WTC11 (cell line): ENCODE results near the gene BANF2. TPM values are rescaled to one million over a fixed set of nuclear protein-coding genes. Genes with fewer than 3 reads are reported as not detected.

ENCODE experiments used
- ATAC-seq: fragments of 200-7000 bp; cut with Tn5 transposase; 2 replicates; pipeline ENCODE4 v1.10.0; 2021; ENCODE audit warnings: mild to moderate bottlenecking, moderate library complexity
- CTCF ChIA-PET: fragments of 300-600 bp; sonication (Branson Sonifier 250); formaldehyde crosslinking; loops from one replicate; lab custom pipeline; 2021; ENCODE audit warnings: antibody characterized with exemption; lab: Charles Lee
- POLR2A ChIA-PET: fragments of 350-600 bp; sonication (Branson Sonifier 250); formaldehyde crosslinking; loops from one replicate; lab custom pipeline; 2021; ENCODE audit warnings: antibody characterized with exemption; lab: Charles Lee
- DNase-seq: peaks from one replicate; pipeline ENCODE4 v3.0.0; 2021; ENCODE audit warnings: low spot score
- H3K27ac Mint-ChIP-seq: 2 replicates; pipeline ENCODE4 v1.8.0; 2021; ENCODE audit warnings: mixed read lengths
- H3K27me3 Mint-ChIP-seq: 2 replicates; pipeline ENCODE4 v1.8.0; 2021; ENCODE audit warnings: low read depth, mild to moderate bottlenecking, moderate library complexity, mixed read lengths
- H3K36me3 Mint-ChIP-seq: 2 replicates; pipeline ENCODE4 v1.8.0; 2021; ENCODE audit warnings: mixed read lengths
- H3K4me1 Mint-ChIP-seq: 2 replicates; pipeline ENCODE4 v1.8.0; 2022; ENCODE audit warnings: mixed read lengths
- H3K4me3 Mint-ChIP-seq: 2 replicates; pipeline ENCODE4 v1.8.0; 2021; ENCODE audit warnings: mild to moderate bottlenecking, moderate library complexity, mixed read lengths
- H3K9me3 Mint-ChIP-seq: 2 replicates; pipeline ENCODE4 v1.8.0; 2021; ENCODE audit warnings: mixed read lengths
- AR ChIP-seq: fragments of 250-450 bp; sonication (Bioruptor Pico); IDR thresholded peaks from 2 replicates; pipeline ENCODE4 v1.9.0; 2021; ENCODE audit warnings: mild to moderate bottlenecking
- CREM ChIP-seq: sonication (generic); formaldehyde crosslinking; IDR thresholded peaks from 2 replicates; pipeline ENCODE4 v1.8.1; 2022; ENCODE audit warnings: mild to moderate bottlenecking, missing genetic modification reagents, moderate library complexity
- FOXP1 ChIP-seq: sonication (generic); formaldehyde crosslinking; IDR thresholded peaks from 2 replicates; pipeline ENCODE4 v1.8.0; 2022; ENCODE audit warnings: missing genetic modification reagents, mild to moderate bottlenecking, moderate library complexity, borderline replicate concordance
- FOXP4 ChIP-seq: sonication (generic); formaldehyde crosslinking; IDR thresholded peaks from 2 replicates; pipeline ENCODE4 v1.8.0; 2022; ENCODE audit warnings: mild to moderate bottlenecking, missing genetic modification reagents
- GRHL2 ChIP-seq: fragments of 250-450 bp; sonication (Bioruptor Pico); IDR thresholded peaks from 2 replicates; pipeline ENCODE4 v1.8.0; 2022; ENCODE audit warnings: mild to moderate bottlenecking, moderate library complexity; ENCODE audit not compliant: insufficient replicate concordance, severe bottlenecking
- GTF2I ChIP-seq: fragments of 250-450 bp; sonication (Bioruptor Pico); conservative IDR thresholded peaks from 2 replicates; pipeline ENCODE4 v1.4.0; 2021; ENCODE audit warnings: mild to moderate bottlenecking
- STAT6 ChIP-seq: sonication (generic); formaldehyde crosslinking; conservative IDR thresholded peaks from 2 replicates; pipeline ENCODE4 v1.8.1; 2023; ENCODE audit warnings: mild to moderate bottlenecking, low read depth, missing genetic modification reagents, moderate library complexity
- USF2 ChIP-seq: sonication (generic); formaldehyde crosslinking; IDR thresholded peaks from 2 replicates; pipeline ENCODE4 v1.8.1; 2023; ENCODE audit warnings: mild to moderate bottlenecking, missing genetic modification reagents, moderate library complexity
- ZBTB21 ChIP-seq: sonication (generic); formaldehyde crosslinking; IDR thresholded peaks from 2 replicates; pipeline ENCODE4 v1.8.1; 2023; ENCODE audit warnings: mild to moderate bottlenecking, missing genetic modification reagents, borderline replicate concordance
- ZMAT4 ChIP-seq: fragments of 250-450 bp; sonication (Bioruptor Pico); IDR thresholded peaks from 2 replicates; pipeline ENCODE4 v1.9.0; 2021; ENCODE audit warnings: mild to moderate bottlenecking
- ZNF396 ChIP-seq: fragments of 250-450 bp; sonication (Bioruptor Pico); IDR thresholded peaks from 2 replicates; pipeline ENCODE4 v1.8.0; 2021; ENCODE audit warnings: mild to moderate bottlenecking, moderate library complexity, borderline replicate concordance
- ZNF416 ChIP-seq: fragments of 250-450 bp; sonication (Bioruptor Pico); IDR thresholded peaks from 2 replicates; pipeline ENCODE4 v1.9.0; 2021; ENCODE audit warnings: mild to moderate bottlenecking, inconsistent platforms
- total RNA-seq: library from RNA; stranded (reverse); gene quantifications from 3 replicates; pipeline ENCODE4 v1.2.3, GENCODE V29; 2021
- TF ChIP-seq, protein P1 (sequence below): sonication (generic); formaldehyde crosslinking; IDR thresholded peaks from 2 replicates; pipeline ENCODE4 v1.8.0; 2023; ENCODE audit warnings: missing genetic modification reagents
- TF ChIP-seq, protein P2 (sequence below): sonication (generic); formaldehyde crosslinking; IDR thresholded peaks from 2 replicates; pipeline ENCODE4 v1.8.1; 2022; ENCODE audit warnings: missing genetic modification reagents, borderline replicate concordance
- TF ChIP-seq, protein P3 (sequence below): sonication (generic); formaldehyde crosslinking; IDR thresholded peaks from 2 replicates; pipeline ENCODE4 v1.8.1; 2023; ENCODE audit warnings: mild to moderate bottlenecking, moderate library complexity, missing genetic modification reagents
- TF ChIP-seq, protein P4 (sequence below): fragments of 250-450 bp; sonication (Bioruptor Pico); conservative IDR thresholded peaks from 2 replicates; pipeline ENCODE4 v1.9.0; 2021; ENCODE audit warnings: mild to moderate bottlenecking

BANF2 gene
- total RNA-seq, 1 experiment from 2014 or later, result not detected

GRCh38 chr20:17712708-17713107 lies 12.9 kb downstream of the BANF2 start (continued):
- TF ChIP-seq, protein P1, sequence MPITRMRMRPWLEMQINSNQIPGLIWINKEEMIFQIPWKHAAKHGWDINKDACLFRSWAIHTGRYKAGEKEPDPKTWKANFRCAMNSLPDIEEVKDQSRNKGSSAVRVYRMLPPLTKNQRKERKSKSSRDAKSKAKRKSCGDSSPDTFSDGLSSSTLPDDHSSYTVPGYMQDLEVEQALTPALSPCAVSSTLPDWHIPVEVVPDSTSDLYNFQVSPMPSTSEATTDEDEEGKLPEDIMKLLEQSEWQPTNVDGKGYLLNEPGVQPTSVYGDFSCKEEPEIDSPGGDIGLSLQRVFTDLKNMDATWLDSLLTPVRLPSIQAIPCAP (CRISPR knock-in tag), result no peak
- TF ChIP-seq, protein P2, sequence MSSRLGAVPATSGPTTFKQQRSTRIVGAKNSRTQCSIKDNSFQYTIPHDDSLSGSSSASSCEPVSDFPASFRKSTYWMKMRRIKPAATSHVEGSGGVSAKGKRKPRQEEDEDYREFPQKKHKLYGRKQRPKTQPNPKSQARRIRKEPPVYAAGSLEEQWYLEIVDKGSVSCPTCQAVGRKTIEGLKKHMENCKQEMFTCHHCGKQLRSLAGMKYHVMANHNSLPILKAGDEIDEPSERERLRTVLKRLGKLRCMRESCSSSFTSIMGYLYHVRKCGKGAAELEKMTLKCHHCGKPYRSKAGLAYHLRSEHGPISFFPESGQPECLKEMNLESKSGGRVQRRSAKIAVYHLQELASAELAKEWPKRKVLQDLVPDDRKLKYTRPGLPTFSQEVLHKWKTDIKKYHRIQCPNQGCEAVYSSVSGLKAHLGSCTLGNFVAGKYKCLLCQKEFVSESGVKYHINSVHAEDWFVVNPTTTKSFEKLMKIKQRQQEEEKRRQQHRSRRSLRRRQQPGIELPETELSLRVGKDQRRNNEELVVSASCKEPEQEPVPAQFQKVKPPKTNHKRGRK (CRISPR knock-in tag), result no peak

DNA sequence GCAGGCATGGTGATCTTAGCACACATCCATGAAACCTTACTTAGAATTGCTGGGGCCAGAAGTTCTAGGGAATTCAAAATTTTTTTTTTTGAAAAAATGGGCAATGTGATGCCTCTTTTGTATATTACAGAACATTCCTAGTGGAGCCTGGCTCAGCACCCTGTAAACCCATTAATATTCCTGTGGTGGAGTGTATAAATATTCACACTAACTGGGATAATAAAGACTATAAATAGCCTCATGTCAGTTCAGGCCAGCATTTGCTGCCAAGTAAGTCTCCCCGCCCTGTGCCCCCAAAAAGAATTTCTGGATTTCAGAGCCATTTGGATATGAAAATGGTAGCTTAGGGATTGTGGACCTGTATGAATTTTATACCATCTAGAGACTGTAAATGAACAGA lies 14.8 kb downstream of the BANF2 start:
- Mint-ChIP-seq H3K4me1 (peaks cover 16% of the 10 kb centered on the region), H3K4me3 (no peak overlapping the region), H3K27ac (no peak overlapping the region), H3K27me3 (no peaks in the 10 kb centered on the region), H3K36me3 (no peaks in the 10 kb centered on the region), H3K9me3 (no peaks in the 10 kb centered on the region)
- TF ChIP-seq GTF2I, result no peak
- no peak for TF ChIP-seq FOXP4 (CRISPR knock-in tag)
- no peak for TF ChIP-seq ZBTB21 (CRISPR knock-in tag)
- TF ChIP-seq, protein P3, sequence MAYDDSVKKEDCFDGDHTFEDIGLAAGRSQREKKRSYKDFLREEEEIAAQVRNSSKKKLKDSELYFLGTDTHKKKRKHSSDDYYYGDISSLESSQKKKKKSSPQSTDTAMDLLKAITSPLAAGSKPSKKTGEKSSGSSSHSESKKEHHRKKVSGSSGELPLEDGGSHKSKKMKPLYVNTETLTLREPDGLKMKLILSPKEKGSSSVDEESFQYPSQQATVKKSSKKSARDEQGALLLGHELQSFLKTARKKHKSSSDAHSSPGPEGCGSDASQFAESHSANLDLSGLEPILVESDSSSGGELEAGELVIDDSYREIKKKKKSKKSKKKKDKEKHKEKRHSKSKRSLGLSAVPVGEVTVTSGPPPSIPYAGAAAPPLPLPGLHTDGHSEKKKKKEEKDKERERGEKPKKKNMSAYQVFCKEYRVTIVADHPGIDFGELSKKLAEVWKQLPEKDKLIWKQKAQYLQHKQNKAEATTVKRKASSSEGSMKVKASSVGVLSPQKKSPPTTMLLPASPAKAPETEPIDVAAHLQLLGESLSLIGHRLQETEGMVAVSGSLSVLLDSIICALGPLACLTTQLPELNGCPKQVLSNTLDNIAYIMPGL (CRISPR knock-in tag), result no peak
- TF ChIP-seq GRHL2 (CRISPR knock-in tag), result no peak
- no peak for TF ChIP-seq FOXP1 (CRISPR knock-in tag)
- no peak for TF ChIP-seq ZNF416 (CRISPR knock-in tag)
- no peak for TF ChIP-seq AR (CRISPR knock-in tag)
- ChIA-PET POLR2A (no interaction called here), CTCF (interaction anchor here (0.6 to 1.6 kb wide), 2 partner anchors 91 to 295 kb away, joined by 3 to 4 read pairs; no protein-coding TSS in a partner anchor)
- DNase-seq (no peak), ATAC-seq (no peak)

- ATAC-seq (no peak), DNase-seq (no peak)
- Mint-ChIP-seq H3K4me1 (peaks cover 12% of the 10 kb centered on the region), H3K4me3 (no peak overlapping the region), H3K36me3 (no peaks in the 10 kb centered on the region), H3K27ac (no peak overlapping the region), H3K9me3 (no peaks in the 10 kb centered on the region), H3K27me3 (no peaks in the 10 kb centered on the region)
- ChIA-PET CTCF (interaction anchor here (1.6 kb wide), 1 partner anchor 91 kb away, joined by 4 read pairs; no protein-coding TSS in a partner anchor), POLR2A (no interaction called here)
- TF ChIP-seq CREM (CRISPR knock-in tag), result no peak
- TF ChIP-seq USF2 (CRISPR knock-in tag), result no peak
- no peak for TF ChIP-seq STAT6 (CRISPR knock-in tag)
- TF ChIP-seq, protein P4, sequence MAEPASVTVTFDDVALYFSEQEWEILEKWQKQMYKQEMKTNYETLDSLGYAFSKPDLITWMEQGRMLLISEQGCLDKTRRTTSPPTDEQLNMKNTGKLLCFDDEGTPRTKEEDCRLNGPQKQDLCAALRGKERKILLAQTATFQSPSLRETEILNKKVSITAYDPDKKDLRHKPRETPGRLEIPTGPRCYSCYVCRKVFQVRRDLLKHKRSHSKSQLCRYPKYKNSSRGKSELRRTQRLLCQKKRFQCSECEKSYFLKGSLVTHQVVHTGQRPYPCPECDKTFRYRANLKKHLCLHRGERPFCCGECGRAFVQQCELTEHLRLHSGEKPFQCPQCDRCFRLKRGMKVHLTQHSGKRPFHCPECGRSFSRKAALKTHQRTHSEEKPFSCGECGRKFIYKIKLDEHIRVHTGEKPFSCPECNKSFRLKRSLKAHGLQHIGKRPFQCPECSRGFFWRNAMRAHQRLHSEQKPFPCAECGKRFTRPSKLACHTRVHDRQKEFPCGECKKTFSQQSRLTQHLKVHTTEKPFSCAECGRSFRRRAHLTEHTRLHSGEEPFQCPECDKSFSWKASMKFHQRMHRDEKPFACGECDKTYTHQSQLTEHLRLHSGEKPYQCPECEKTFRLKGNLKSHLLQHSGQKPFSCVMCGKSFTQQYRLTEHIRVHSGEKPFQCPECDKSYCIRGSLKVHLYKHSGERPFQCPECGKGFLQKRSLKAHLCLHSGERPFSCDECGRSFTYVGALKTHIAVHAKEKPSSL (CRISPR knock-in tag), result no peak
- no peak for TF ChIP-seq ZNF396 (CRISPR knock-in tag)
- no peak for TF ChIP-seq ZMAT4
Observed at GRCh38 chr20:17715075-17715474, 15.3 kb downstream of the BANF2 start.
